Left hindlimb (tissue), 1 donor: ENCODE data around the gene GXYLT2.

Experiments
- DNase-seq: peaks from one replicate; pipeline ENCODE4 v3.0.0-alpha.2; 2018

Gene GXYLT2

DNA sequence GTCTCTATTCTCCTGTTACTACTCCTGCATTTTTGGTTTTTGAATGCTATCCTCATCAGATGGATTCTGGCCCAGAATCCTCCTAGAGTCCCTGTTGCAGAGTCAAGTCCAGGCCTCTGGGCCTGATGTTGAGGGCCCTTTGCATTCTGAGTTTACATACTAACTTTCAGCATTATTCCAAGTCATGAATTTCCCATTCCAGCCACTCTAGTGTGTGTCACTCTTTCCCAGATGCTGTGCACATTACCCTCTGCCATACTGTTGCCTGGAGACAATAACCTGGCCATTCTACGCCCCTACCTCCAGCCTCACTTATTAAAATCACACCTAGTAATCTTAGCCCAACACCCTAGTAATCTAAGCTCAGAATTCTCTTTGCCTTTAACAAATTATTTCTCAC lies 53.4 kb downstream of the GXYLT2 start:
- no peak for DNase-seq

DNA sequence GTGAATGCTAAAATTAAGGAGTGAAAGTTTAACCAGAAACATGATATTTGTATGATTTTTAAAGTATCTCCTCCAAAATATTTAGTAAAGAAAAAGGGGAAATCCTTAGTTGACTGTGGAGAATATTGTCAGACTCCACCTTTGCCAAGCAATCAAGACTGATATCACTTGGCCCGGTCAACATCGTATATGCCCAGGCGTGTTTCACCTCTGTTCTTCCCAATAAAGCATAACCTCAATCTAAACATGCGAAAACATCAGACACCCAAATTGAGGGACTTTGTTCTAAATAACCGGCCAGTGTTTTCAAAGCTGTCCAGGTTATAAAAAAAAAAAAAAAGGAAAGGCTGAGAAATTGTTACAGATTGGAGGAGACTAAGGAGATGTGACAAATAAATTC lies 54.6 kb downstream of the GXYLT2 start:
- no peak for DNase-seq

DNA sequence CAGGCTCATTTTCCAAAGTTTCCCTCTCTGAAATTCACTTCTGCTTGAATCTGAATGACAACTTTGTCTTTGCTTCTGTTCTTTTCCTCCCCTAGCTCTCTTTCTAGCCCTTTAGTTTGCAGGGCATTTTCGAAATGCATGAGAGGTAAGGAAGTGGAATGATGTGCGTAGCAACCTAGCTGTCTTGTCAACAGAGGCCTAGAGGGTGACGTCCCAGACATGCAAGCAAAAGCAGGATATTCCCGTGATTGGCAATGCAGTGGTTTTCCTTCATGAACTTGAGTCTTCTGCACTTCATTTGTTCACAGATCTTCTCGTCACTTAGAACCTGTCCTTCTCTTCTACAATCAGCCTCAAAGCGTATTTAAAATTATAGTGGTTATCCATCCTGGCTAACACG lies 56.9 kb downstream of the GXYLT2 start:
- DNase-seq: no peak

DNA sequence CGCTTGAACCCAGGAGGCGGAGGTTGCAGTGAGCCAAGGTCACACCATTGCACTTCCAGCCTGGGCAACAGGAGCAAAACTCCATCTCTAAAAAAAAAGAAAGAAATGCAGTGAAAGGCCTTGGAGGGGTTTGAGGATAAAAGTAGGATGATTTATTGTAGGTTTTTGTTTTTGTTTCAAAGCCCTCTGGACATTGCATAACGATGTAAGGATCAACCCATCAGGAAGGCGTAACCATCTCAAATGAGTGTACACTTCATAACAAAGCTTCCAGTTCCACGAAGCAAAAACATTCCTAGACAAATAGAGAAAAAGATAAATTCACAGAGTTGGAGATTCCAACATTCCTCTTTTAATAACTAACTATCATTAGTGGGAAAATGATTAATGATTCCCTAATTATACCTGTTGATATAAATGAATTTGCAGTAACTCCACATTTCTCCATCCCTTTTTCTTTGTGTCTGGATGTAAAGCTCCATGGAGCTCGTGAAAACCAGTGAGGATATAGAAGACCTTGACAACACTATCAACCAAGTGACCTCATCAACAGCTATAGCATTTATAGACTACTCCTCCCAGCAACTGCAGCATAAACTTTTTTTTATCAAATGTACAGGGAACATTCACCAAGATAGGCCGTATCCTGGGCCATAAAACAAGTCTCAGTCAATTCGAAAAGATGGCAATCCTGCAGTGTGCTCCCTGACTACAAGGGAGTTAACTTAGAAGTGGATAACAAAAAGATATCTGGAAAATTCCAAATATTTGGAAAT lies 60.1 kb downstream of the GXYLT2 start:
- DNase-seq: no peak

DNA sequence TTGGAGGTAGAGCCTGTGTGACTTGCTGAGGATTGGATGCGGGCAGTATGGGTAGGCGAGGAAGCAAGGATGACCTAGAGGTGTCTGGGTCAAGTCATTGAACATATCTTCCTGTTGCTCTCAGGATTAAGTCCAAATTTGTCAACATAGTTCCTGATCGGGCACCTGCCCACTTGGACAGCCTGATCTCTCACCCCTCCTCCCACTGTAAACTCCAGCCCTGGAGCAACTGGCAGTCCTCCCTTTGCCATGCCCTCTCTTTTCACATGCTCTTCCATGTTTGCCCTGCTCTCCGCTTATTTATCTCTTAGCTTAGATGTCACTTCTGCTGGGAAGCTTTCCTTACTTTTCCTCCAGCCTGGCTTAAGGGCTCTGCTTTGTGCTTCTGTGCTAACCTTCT lies 61.2 kb downstream of the GXYLT2 start:
- DNase-seq: no peak

DNA sequence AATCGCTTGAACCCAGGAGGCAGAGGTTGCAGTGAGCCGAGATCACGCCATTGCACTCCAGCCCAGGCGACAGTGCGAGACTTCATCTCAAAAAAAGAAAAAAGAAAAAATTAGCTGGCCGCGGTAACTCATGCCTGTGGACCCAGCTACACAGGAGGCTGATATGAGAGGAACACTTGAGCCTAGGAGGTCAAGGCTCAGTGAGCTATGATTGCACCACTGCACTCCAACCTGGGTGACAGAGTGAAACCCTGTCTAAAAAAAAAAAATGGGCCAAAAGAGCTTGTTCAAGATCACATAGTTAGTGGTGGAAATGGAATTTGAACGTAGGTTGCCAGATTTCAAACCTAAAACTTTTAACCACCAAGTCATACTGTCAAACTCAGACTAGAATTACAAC lies 62.5 kb downstream of the GXYLT2 start:
- no peak for DNase-seq

DNA sequence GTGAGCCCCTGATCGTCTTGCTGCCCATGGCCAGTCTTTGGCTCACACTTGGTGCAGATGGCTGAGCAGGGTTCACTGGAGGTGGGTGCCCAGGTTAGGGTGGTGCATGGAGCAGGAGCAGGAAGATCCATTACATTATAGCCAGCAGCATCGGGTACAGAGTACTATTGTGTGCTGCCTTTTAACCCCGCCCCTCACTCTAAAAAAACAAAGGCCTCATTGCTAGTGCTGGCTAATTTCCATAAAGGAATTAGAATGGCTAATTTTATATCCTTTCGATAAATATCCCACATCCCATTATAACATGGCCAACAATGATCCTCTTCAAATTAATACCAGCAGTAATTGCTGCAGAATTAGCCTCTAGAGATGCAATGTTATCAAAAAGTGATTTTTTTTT lies 63.0 kb downstream of the GXYLT2 start:
- no peak for DNase-seq

DNA sequence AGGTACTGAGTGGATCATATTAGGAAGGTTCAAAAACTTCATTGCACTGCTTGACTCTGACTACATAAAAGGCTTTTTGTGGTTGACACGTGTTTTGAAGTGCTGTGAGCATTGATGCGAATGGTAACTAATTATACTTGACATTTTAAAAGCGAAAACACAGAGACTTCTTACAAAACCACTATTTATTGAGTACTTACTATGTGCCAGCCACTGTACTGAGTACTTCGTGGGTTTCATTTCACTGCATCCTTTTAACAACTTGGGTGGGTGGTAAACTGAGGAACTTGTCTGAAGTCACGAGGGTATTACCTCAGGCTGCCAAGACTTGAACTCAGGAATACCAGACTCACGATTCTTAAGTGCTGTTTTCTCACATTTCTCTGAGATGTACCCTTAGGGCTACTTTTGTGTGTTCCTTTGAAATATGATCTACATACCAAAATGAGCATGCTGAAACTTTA lies 63.4 kb downstream of the GXYLT2 start:
- no peak for DNase-seq

DNA sequence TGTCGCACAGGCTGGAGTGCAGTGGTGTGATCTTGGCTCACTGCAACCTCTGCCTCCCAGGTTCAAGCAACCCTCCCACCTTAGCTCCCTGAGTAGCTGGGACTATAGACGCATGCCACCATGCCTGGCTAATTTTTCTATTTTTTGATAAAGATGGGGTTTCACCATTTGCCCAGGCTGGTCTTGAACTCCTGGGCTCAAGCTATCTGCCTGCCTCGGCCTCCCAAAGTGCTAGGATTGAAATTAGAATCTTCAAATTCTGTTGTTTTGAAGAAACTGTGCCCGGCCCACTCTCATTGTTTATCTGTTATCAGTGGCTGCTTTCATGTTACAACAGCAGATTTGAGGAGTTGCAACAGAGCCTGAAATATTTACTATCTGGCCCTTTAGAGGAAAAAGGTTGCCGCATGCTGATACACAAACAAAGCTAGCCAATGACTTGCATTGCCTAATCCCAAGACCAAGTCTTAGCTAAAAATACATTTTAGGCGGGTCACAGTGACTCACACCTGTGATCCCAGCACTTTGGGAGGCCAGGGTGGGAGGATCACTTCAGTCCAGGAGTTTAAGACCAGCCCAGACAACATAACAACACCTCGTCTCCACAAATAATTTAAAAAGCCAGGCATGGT lies 65.6 kb downstream of the GXYLT2 start:
- no peak for DNase-seq

DNA sequence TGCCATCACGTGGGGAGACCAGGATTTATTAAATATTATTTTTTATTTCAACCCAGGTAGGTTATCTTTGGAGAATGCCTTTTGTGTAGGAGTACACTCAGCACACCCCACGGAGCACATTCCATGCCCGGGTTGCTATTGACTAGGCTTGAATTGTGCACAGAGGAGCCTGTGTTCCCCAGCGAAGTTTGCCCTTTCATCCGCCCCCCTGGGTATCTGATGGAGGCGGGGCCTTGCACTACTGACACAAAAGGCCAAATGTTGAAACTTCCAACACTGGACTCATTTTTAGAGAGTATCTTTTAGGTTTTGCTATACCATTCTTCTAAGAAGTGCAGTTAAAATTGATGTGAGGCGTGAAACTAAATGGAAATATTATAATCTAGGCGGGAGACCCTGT lies 69.5 kb downstream of the GXYLT2 start:
- no peak for DNase-seq

DNA sequence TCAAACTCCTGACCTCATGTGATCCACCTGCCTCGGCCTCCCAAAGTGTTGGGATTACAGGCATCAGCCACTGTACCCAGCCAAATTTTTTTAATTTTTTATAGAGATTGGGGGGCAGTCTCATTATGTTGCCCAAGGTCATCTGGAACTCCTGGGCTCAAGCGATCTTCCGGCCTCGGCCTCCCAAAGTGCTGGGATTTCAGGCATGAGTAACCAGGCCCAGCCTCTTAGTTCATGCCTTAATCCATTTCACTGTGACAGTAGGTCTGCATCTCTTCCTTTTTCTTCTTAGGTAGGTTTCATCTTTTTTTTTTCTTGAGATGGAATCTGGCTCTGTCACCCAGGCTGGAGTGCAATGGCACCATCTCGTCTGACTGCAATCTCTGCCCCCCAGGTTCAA lies 71.5 kb downstream of the GXYLT2 start:
- DNase-seq: no peak

DNA sequence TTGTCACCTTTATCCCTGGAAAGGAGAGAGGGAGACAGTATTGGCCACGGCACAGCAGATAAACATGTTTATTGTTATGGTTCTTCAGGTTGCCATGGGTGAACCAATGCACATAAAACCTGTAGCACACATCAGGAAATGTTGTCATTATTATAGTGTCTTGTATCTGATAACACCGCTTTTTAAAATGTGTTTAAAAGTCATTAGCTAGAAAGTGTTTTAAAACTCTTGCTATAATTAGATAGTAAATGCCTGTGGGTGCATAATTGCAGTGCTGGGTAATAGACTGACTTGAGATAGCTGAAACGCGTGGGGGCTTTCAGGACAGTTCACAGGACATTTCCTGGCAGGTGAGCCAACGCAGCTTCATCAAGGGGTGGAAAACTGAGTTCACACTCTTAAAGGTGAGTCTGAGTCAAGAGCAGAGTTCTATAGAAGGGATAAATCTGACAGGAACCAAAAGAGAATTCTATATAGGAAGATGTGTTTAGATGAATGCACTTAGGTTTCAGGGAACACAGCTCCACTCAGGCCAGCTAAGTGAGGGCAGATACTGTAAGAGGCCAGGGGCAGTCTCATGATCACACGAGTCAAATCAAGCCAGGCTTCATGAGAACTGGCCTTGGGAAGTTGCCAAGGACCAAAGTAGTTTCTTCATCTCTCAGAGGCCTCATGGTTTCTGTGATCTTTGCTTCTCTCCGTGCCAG lies 73.1 kb downstream of the GXYLT2 start:
- no peak for DNase-seq

DNA sequence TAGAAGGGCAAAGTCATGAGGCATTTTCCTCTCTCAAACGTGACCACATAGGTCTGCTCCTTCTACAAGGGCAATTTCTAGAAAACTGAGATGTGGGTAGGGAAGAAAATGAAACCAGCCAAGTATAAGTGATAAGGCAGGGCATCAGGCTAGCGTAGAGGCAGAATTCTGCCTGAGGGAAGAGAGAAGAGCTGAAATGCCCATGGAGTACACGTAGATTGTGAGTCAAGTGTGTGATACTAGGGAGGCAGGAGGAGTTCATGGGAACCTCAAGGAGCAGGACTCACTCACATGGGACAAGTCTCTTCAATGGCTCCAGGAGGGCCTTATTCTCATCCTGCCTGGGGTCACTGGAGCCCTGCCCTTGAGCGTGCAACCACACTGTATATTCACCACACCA lies 73.9 kb downstream of the GXYLT2 start:
- no peak for DNase-seq

DNA sequence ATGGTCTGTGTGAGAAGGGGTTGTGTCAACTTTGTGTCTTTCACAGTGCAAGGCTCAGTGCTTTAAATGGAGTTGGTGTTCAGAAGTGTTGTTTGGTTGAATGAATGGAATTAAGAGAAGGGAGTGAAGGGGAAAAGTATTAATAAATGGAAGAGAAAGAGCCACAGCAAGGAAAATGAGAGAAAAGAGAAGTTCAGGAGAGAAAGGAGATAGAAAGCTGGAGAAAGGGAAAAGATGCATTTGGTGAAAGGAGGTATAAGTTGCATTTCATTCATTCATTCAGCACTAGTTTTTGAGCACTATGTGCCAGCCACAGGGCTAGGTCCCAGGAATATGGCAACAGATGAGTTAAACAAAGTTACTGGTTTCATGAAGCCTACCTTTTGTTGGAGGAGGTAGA lies 74.5 kb downstream of the GXYLT2 start:
- no peak for DNase-seq

DNA sequence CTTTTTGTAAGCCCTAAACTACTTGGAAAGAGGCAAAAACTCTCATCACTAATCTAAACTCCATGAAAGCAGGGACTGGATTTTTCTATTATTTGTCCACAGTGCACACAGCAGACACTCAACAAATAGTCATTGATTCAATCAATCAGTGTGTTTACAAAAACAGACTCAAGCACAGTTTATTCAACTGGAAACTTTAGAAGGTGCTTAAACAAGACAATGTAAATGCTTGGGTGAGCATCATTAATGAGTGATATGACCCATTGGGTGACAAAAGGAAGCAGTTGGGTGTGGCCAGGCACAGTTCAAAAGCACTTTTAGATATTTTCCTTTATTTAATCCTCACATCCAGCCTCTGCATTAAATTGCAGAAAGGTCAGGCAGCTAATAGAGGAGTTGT lies 76.8 kb downstream of the GXYLT2 start:
- DNase-seq: no peak

DNA sequence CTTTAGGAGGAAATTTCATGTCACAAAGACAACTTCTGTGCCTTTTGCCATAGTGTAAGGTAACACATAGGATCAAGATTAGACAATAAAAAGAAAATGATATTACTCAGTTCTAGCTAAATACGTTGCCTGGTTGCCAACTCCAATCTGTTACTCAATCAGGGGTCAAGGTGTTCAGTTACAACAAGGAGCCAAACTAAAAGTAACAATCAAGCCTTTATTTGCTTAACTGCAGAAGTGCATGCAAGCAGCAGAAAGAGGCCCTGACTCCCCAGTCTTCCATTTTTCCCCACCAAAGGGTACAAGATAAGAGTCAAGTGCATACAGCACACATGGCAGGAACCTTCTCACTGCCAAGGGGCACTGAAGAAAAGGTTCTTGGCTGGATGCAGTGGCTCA lies 80.4 kb downstream of the GXYLT2 start:
- no peak for DNase-seq

DNA sequence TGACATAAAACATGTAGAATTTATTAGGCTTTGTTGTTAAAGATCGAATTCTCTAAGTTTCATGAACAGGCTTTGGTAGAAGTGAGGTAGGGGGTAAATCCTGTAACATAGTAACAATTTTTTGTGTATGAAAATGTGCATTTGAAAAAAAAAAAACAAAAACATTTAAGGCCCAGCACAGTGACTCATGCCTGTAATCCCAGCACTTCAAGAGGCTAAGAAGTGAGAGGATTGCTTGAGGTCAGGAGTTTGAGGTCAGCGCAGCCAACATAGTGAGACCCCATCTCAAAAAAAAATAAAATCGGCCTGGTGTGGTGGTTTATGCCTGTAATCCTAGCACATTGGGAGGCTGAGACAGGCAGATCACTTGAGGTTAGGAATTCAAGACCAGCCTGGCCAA lies 81.9 kb downstream of the GXYLT2 start:
- no peak for DNase-seq

DNA sequence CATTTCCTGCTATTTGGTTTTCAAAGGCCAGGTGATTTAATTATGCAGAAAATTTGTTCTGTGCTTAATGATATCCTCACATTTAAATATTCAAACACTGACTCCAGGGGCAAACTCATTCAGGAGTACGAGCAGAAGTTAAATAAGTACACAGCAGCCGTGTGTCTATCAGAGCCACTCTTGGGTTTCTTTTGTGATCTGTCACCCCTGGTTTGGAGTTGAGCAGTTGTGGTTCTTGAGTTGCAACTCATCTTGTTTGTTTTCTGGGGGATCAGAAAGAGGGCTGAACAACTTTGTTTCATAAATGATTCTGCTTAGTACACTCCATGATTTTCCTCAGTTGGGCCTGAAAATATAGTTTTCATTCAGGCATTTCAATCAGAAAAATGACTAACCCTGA lies 83.1 kb downstream of the GXYLT2 start:
- DNase-seq: no peak

DNA sequence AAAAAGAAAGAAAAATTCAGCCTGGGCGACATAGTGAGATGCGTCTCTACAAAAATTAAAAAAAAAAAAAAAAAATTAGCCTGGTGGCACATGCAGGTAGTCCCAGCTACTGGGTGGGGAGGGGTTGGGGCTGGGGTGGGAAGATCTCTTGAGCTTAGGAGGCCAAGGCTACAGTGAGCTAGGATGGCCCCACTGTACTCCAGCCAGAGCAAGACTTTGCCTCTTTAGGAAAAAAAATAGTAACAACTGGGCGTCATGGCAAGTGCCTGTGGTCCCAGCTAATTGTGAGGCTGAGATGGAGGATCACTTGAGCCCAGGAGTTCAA lies 84.8 kb downstream of the GXYLT2 start:
- DNase-seq: no peak

DNA sequence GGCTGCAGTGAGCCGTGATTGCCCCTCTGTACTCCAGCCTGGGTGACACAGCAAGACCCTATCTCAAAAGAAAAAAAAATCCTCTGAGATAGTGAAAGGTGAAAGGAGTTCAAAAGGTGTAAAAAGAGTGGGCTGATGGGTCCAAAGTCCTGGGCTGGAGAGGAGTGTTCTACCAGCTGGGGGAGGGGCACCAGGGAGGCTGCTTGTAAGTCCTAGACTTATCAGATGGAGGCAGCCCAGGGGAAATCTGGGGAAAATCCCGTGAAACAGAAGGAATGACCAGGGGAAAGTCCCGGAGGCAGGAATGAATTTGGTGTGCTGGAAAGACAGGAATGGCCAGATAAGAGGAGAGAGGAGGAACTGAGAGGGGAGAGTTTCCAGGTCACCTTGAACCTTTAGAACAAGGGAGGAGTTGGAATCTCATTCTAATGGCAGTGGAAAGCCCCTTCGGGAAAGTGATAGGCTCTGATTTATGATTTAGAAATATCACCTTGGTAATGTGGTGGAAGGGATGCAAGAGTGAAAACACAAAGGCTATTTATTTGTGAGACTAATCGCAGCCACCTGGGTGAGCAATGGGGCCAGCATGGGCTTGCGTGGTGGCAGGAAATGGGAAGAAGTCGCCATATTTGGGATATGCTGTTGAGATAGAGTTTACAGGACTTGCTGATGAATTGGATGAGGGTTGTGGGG lies 85.3 kb downstream of the GXYLT2 start:
- no peak for DNase-seq

DNA sequence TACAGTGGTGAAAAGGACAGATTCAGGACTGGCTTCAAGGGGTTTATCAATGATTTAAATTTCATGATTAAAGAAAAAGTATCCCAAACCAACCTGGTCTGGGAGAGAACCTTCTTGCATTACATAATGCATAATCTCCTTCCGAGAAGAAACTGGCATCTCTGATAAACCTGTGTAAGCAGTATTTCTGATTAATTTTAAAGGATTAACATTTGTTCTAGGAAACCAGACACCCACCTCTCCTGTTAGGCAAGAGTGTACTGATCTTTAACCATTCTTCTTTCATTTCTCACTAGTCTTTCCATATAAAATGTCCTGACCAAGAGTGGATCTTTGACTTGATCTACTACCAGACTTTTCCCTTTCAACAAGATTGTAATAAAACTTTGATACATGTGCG lies 85.9 kb downstream of the GXYLT2 start:
- no peak for DNase-seq

DNA sequence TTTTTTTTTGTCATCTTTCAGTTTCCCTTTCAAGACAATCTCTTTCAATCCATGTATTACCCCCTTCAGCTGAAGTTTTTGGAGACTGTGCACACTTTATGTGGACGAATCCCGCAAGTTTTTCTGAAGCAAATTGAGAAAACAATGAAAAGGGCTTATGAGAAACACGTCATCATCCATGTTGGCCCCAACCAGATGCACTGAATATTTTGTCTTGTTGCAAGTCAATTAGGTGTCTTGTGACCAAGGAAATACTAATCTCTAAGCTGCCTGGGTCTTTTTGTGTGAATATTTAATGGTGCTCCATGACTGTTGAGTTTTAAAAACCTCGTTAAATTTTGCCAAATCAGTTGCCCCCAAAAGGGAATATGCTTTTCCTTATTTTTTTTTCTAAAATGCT lies 87.1 kb downstream of the GXYLT2 start:
- DNase-seq: no peak

DNA sequence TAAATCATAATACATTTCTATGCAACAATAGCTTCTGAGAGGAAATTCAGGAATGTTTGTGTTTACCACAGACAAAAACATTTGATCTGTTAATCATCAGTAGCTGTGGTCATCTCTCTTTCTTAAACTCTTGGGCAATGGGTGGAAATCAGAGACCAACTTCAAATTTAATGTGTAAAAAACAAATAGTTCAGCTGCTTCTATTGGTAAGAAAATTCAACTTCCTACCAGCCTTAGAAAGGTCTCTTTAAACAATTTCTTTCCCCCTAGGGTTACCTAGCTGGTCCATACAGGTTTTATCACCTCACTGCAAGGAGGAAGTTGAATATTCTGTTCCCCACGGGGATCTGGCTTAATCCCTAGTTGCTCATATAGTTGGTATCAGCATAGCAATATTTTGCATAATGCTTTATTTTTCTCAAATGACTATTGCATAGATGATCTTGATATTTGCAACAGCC lies 88.5 kb downstream of the GXYLT2 start:
- DNase-seq: no peak
